Measurements from ENCODE around the gene PPCDC.

Gene PPCDC

GRCh38 chr15:75023181-75023871 is at the start of gene PPCDC:
PPCDC (plus strand) TSS chr15:75023590; CDS start chr15:75028319, 4,729 bp downstream.
- DNase-seq (ENCODE audit: low spot score) = peak; percentile 96

GRCh38 chr15:74976159-74976558 is 47.2 kb upstream of the PPCDC start:
- no peak for DNase-seq (ENCODE audit: low spot score)

- no peak for DNase-seq (ENCODE audit: low spot score)
Observed at GRCh38 chr15:74977599-74977998, 45.8 kb upstream of the PPCDC start.

GRCh38 chr15:74978077-74978476 is 45.3 kb upstream of the PPCDC start:
- DNase-seq (ENCODE audit: low spot score) = no peak

GRCh38 chr15:74978503-74978902 is 44.9 kb upstream of the PPCDC start:
- DNase-seq (ENCODE audit: low spot score) = no peak

GRCh38 chr15:74982183-74982582 is 41.2 kb upstream of the PPCDC start:
- DNase-seq (ENCODE audit: low spot score) = no peak

- DNase-seq (ENCODE audit: low spot score) = no peak
Observed at GRCh38 chr15:74983725-74984231, 39.6 kb upstream of the PPCDC start.

- DNase-seq (ENCODE audit: low spot score) = peak; percentile 30
Observed at GRCh38 chr15:74988007-74988800, 35.2 kb upstream of the PPCDC start.

- no peak for DNase-seq (ENCODE audit: low spot score)
Observed at GRCh38 chr15:74989527-74989926, 33.9 kb upstream of the PPCDC start.

GRCh38 chr15:74992619-74993018 is 30.8 kb upstream of the PPCDC start:
- DNase-seq (ENCODE audit: low spot score) = no peak

GRCh38 chr15:74994236-74994635 is 29.2 kb upstream of the PPCDC start:
- no peak for DNase-seq (ENCODE audit: low spot score)

GRCh38 chr15:74994685-74995084 is 28.7 kb upstream of the PPCDC start:
- no peak for DNase-seq (ENCODE audit: low spot score)

GRCh38 chr15:74995182-74995778 is 28.1 kb upstream of the PPCDC start, which contains the start of gene SCAMP5:
SCAMP5 (plus strand) TSS chr15:74995563; CDS start chr15:75011840, 16,277 bp downstream.
- DNase-seq (ENCODE audit: low spot score) = peak; percentile 64

- DNase-seq (ENCODE audit: low spot score) = no peak
Observed at GRCh38 chr15:74995779-74996765, 27.3 kb upstream of the PPCDC start.

- DNase-seq (ENCODE audit: low spot score) = no peak
Observed at GRCh38 chr15:74997141-74997540, 26.2 kb upstream of the PPCDC start.

GRCh38 chr15:74997543-74997942 is 25.8 kb upstream of the PPCDC start:
- no peak for DNase-seq (ENCODE audit: low spot score)

GRCh38 chr15:75001310-75001709 is 22.1 kb upstream of the PPCDC start:
- DNase-seq (ENCODE audit: low spot score) = no peak

- no peak for DNase-seq (ENCODE audit: low spot score)
Observed at GRCh38 chr15:75002398-75002797, 21.0 kb upstream of the PPCDC start.

GRCh38 chr15:75007216-75007615 is 16.2 kb upstream of the PPCDC start:
- no peak for DNase-seq (ENCODE audit: low spot score)

- no peak for DNase-seq (ENCODE audit: low spot score)
Observed at GRCh38 chr15:75008221-75008625, 15.2 kb upstream of the PPCDC start.

- no peak for DNase-seq (ENCODE audit: low spot score)
Observed at GRCh38 chr15:75008629-75009326, 14.6 kb upstream of the PPCDC start.

All from hematopoietic multipotent progenitor cell treated with erythropoietin and hydrocortisone succinate and interleukin-3 and kit ligand, for 15 days (in vitro differentiated cells).